PC-3 (cell line): Measurements from ENCODE around the gene CD164L2. TPM values are rescaled to one million over a fixed set of nuclear protein-coding genes. Genes with fewer than 3 reads are reported as not detected.

Experiments
- ATAC-seq: fragments of 200-7000 bp; cut with Tn5 transposase; 2 replicates; pipeline ENCODE4 v1.9.1; 2020; ENCODE audit warnings: mild to moderate bottlenecking, moderate library complexity
- BruUV-seq: library from RNA; stranded (reverse); fragments of 400-500 nt; replicated peaks from 2 replicates; lab custom pipeline; 2021; lab: Mats Ljungman, UMichigan
- CTCF ChIA-PET: fragments of 300-600 bp; sonication (Branson Sonifier 250); formaldehyde crosslinking; loops from one replicate; lab custom pipeline; 2022; ENCODE audit warnings: antibody characterized with exemption; lab: Charles Lee
- POLR2A ChIA-PET: fragments of 300-600 bp; sonication (Branson Sonifier 250); formaldehyde crosslinking; loops from one replicate; lab custom pipeline; 2022; ENCODE audit warnings: antibody characterized with exemption; ENCODE audit not compliant: unreplicated experiment; lab: Charles Lee
- DNase-seq: peaks from one replicate; pipeline ENCODE4 v3.0.0-alpha.2; 2015
- H2AFZ ChIP-seq: fragments of 300-600 bp; sonication (generic); 2 replicates; pipeline ENCODE4 v1.6.0; 2016; ENCODE audit warnings: antibody characterized with exemption, low read length
- H3F3A ChIP-seq: fragments of 300-600 bp; sonication (generic); one replicate; pipeline ENCODE4 v1.6.0; 2017; ENCODE audit warnings: antibody characterized with exemption, low read length, control low read depth, mild to moderate bottlenecking; ENCODE audit not compliant: unreplicated experiment
- H3K27ac ChIP-seq: fragments of 300-600 bp; sonication (generic); 2 replicates; pipeline ENCODE4 v1.5.1; 2016; ENCODE audit warnings: mild to moderate bottlenecking, low read length
- H3K27me3 ChIP-seq: fragments of 300-600 bp; sonication (generic); 2 replicates; pipeline ENCODE4 v1.6.1; 2016; ENCODE audit warnings: low read length, mixed read lengths
- H3K36me3 ChIP-seq: fragments of 300-600 bp; sonication (generic); 2 replicates; pipeline ENCODE4 v1.6.1; 2016; ENCODE audit warnings: low read depth, mixed run types, low read length, mixed read lengths
- H3K4me1 ChIP-seq: fragments of 300-600 bp; sonication (generic); 2 replicates; pipeline ENCODE4 v1.5.1; 2016; ENCODE audit warnings: low read length; ENCODE audit not compliant: insufficient read depth
- H3K4me2 ChIP-seq: fragments of 300-600 bp; sonication (generic); 2 replicates; pipeline ENCODE4 v1.6.0; 2016; ENCODE audit warnings: low read length
- H3K4me3 ChIP-seq: fragments of 300-600 bp; sonication (generic); 2 replicates; pipeline ENCODE4 v1.5.1; 2016; ENCODE audit warnings: mild to moderate bottlenecking, low read length, mixed read lengths
- H3K79me2 ChIP-seq: fragments of 300-600 bp; sonication (generic); 2 replicates; pipeline ENCODE4 v1.6.1; 2017; ENCODE audit warnings: low read length, mixed read lengths
- H3K9ac ChIP-seq: fragments of 300-600 bp; sonication (generic); 2 replicates; pipeline ENCODE4 v1.6.0; 2016; ENCODE audit warnings: mild to moderate bottlenecking, low read length
- H3K9me2 ChIP-seq: fragments of 300-600 bp; sonication (generic); replicated peaks from 2 replicates; pipeline ENCODE4 v1.6.1; 2016; ENCODE audit warnings: mixed run types, low read length, mixed read lengths
- H3K9me3 ChIP-seq: fragments of 300-600 bp; sonication (generic); 2 replicates; pipeline ENCODE4 v1.6.1; 2016; ENCODE audit warnings: low read length, mixed read lengths
- H4K20me1 ChIP-seq: fragments of 300-600 bp; sonication (generic); 2 replicates; pipeline ENCODE4 v1.6.1; 2016; ENCODE audit warnings: low read length, mixed read lengths
- CTCF ChIP-seq: fragments of 300-600 bp; sonication (generic); conservative IDR thresholded peaks from 2 replicates; pipeline ENCODE4 v1.5.1; 2017; ENCODE audit warnings: antibody characterized with exemption, low read depth, mild to moderate bottlenecking, low read length
- EZH2 ChIP-seq: fragments of 300-600 bp; sonication (generic); IDR thresholded peaks from one replicate; pipeline ENCODE4 v1.6.1; 2017; ENCODE audit warnings: antibody characterized with exemption, mild to moderate bottlenecking, low read length; ENCODE audit not compliant: unreplicated experiment
- EZH2phosphoT487 ChIP-seq: fragments of 300-600 bp; sonication (generic); IDR thresholded peaks from 2 replicates; pipeline ENCODE4 v1.6.1; 2018; ENCODE audit warnings: mild to moderate bottlenecking, antibody characterized with exemption, low read length, borderline replicate concordance
- intact Hi-C: fragments of 100-400 bp; cut with micrococcal nuclease; formaldehyde crosslinking; loops from 2 replicates; pipeline ENCODE4 v1.9.0; 2023
- total RNA-seq: library from RNA; depleted of rRNA; stranded (reverse); fragments of >200 nt; gene quantifications from 2 replicates; pipeline ENCODE4 v1.2.3, GENCODE V29; 2014

CD164L2 gene
- total RNA-seq, 1 experiment from 2014 or later: 0.47 TPM

- intact Hi-C loops: no loop called here
- no peaks in the 10 kb centered on the region for H4K20me1 ChIP-seq
- no peak overlapping the region for H2AFZ ChIP-seq
- POLR2A ChIA-PET: no interaction called here
- peaks cover 20% of the 10 kb centered on the region for H3K4me1 ChIP-seq
- no peaks in the 10 kb centered on the region for H3K9me3 ChIP-seq
- H3K9ac ChIP-seq: no peak overlapping the region
- H3K4me3 ChIP-seq: no peak overlapping the region
- H3F3A ChIP-seq: peaks cover 3% of the 10 kb centered on the region
- TF ChIP-seq CTCF (no peak), EZH2phosphoT487 (no peak), EZH2 (no peak)
- no peak for DNase-seq
- H3K36me3 ChIP-seq: no peaks in the 10 kb centered on the region
- BruUV-seq: no TSS peak
- H3K4me2 ChIP-seq: no peak overlapping the region
- H3K79me2 ChIP-seq: peaks cover 17% of the 10 kb centered on the region
- no peaks in the 10 kb centered on the region for H3K9me2 ChIP-seq
- CTCF ChIA-PET: no interaction called here
- ATAC-seq: no peak
- H3K27ac ChIP-seq: no peak overlapping the region
- H3K27me3 ChIP-seq: no peaks in the 10 kb centered on the region
Observed at GRCh38 chr1:27397749-27398148, 14.6 kb upstream of the CD164L2 start.

GRCh38 chr1:27397110-27397509 is 14.0 kb upstream of the CD164L2 start:
- ATAC-seq (no peak), DNase-seq (peak; percentile 6)
- Histone ChIP-seq H3K4me2 (no peak overlapping the region), H3K9ac (no peak overlapping the region), H4K20me1 (no peaks in the 10 kb centered on the region), H3K27ac (no peak overlapping the region), H3K9me2 (no peaks in the 10 kb centered on the region), H3K4me3 (no peak overlapping the region), H3K27me3 (no peaks in the 10 kb centered on the region), H3F3A (peaks cover 3% of the 10 kb centered on the region), H3K4me1 (peaks cover 21% of the 10 kb centered on the region), H3K79me2 (peaks cover 20% of the 10 kb centered on the region), H2AFZ (no peak overlapping the region), H3K9me3 (no peaks in the 10 kb centered on the region), H3K36me3 (no peaks in the 10 kb centered on the region)
- intact Hi-C loops: no loop called here
- POLR2A ChIA-PET: no interaction called here
- BruUV-seq: no TSS peak
- CTCF ChIA-PET: no interaction called here
- TF ChIP-seq CTCF (no peak), EZH2 (no peak), EZH2phosphoT487 (no peak)

- Histone ChIP-seq H3K9ac (no peak overlapping the region), H3K9me3 (no peaks in the 10 kb centered on the region), H3K27me3 (no peaks in the 10 kb centered on the region), H3K36me3 (no peaks in the 10 kb centered on the region), H3K79me2 (peaks cover 20% of the 10 kb centered on the region), H3K4me1 (peaks cover 25% of the 10 kb centered on the region), H3K4me3 (no peak overlapping the region), H4K20me1 (no peaks in the 10 kb centered on the region), H3K9me2 (no peaks in the 10 kb centered on the region), H3K4me2 (0 out of 2 replicates have a peak overlapping the region, but pooled peaks have one; percentile 21), H2AFZ (no peak overlapping the region), H3K27ac (no peak overlapping the region), H3F3A (peaks cover 3% of the 10 kb centered on the region)
- CTCF ChIA-PET: interaction anchor here (0.5 to 2.3 kb wide), 5 partner anchors 29 to 294 kb away, joined by 5 to 25 read pairs (median 9); partner anchors contain the start of gene MAP3K6
- POLR2A ChIA-PET: interaction anchor here (0.6 kb wide), 1 partner anchor 41 kb away, joined by 4 read pairs; no protein-coding TSS in a partner anchor
- peak; percentile 85 for DNase-seq
- no TSS peak for BruUV-seq
- intact Hi-C loops: no loop called here
- ATAC-seq: peak; percentile 29
- TF ChIP-seq CTCF (peak; percentile 95), EZH2 (no peak), EZH2phosphoT487 (no peak)
Observed at GRCh38 chr1:27395441-27396195, 12.5 kb upstream of the CD164L2 start.
